LoVo (cell line): ENCODE data around the gene CACNG5.
"Not testable (repeated sequence)": the region's sequence is repeated elsewhere in the genome, so short reads cannot be mapped to it uniquely, and the experiment has no call there.

ENCODE experiments used
- DNase-seq: peaks from one replicate; pipeline ENCODE4 v3.0.0-alpha.2; 2016; ENCODE audit warnings: low spot score

Gene CACNG5

DNA sequence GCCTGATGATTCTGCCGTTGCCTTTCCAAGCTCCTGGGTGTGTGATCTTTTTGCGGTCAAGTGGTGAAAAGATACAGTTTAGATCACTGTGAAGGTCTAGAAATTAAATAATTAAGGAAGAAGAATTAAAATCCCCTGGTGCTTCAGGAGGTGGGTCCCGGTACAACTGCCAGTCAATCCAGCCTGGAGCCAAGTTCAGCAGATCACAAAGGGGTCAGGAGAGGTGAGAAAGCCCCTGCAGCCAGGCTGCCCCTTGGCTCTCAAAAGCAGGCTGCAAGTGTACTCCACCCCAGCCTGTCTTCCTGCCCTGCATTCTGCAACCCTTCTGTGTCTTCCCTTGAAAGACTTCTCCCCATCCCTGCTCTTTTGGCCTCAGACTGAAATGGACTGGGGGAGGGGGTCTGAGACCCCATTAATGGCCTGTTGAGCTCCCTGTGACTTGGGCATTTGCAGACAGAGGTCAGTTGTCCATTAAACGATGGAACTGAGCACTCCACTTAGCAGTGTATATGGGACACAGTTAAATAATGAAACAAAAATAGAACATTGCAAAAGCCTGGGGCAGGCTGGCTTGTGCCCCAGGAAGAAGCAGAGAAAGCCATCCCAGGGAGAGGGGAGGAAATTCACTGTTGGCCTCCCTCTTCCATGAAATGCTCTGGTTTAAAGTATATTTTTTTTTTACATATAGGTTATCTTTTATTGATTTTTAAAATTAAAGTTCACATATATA, 15.1 kb downstream of the CACNG5 start:
- DNase-seq = no peak

DNA sequence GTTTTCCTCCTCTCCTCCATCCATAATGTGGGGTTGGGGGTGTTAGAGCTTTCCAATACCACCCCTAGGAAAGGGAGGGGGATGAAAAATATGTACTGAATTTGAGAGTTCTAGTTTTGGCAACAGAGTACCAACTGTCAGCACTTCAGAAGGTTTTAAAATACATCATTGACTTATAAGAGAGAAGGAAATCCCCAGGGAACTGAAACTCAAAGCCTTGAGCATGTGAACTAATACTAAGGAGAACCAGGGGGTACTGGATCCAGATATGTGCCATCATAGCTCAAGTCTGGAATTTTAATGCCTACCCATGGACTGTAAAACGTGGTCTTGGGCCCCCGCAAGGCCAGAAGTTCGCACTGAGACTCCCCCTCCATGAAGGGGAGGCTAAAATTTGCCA, 15.8 kb downstream of the CACNG5 start:
- no peak for DNase-seq

DNA sequence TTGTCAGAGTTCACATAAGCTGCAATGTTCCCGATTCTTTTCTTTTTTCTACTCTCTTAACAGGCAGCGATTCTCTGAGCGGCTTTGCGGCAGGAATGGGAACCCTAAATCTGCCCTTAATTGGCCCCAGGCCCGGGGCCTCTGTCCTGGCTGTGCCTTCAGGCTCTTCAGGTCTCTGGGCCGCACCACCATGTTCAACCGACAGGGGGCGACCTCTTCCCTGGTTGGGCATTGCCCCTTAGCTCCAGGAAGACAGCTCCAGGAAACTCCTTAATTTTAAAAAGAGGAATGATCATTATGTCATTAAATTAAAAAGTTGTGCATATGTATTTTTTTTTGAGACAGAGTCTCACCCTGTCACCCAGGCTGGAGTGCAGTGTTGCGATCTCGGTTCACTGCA, 20.3 kb downstream of the CACNG5 start:
- no peak for DNase-seq

DNA sequence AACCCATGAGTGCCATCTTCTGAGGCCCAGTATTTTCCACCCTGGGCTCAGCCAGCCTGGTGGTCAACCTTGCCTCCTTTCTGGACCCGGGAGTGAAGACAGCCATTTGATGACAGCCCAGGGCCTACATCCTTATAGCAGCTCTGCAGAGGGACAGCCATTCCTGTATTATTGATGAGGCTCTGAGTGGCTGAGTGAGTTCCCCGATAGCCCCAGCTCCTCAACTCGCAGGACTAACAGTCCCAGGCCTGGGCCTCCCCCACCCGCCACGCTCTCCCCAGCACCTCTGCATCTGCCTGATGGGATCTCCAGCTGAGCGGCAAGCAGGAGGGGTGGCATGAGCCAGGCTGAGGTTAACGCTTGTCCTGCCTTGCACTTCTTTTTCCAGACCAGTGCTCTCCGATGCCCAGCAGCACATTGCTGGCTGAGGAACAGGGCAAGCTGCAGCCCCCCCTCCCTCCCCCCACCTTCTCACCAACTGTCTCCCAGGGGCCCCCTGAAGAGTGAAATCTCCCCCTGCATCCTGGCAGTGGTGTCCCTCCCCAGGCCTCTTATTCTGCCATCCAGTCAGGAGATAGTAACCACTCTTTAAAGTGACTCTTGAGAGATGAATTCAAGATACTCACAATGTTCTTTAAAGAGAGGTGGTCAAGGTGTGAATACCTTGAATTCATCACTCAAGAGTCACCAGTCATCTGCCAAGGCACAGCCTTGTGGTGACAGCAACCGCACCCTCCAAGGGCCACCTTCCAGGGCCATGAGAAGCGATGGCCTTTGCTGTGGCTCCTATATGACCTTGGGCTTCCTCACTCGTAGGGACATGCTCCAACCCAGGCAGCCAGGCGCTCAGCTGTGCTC, 23.5 kb downstream of the CACNG5 start:
- DNase-seq = peak; percentile 17

DNA sequence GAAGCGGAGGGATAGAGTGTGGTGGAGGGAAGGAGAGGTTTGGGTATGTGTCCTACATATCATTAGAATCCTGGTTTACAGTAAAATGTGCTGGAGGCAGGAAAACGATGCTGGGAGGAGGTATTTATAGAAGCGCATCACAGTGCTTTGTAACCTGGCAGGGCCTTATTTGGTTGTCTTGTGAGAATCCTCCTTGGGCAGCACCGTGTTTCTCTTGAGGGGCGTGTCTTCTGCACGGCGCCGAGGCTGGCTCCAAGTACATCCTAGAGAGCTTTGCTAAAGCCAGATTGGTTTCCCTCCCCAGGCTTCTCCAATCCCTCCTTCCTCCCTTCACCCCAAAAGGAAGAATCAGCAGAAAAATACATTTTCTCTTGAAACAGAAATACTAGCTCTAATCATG, 24.4 kb downstream of the CACNG5 start:
- DNase-seq = no peak

DNA sequence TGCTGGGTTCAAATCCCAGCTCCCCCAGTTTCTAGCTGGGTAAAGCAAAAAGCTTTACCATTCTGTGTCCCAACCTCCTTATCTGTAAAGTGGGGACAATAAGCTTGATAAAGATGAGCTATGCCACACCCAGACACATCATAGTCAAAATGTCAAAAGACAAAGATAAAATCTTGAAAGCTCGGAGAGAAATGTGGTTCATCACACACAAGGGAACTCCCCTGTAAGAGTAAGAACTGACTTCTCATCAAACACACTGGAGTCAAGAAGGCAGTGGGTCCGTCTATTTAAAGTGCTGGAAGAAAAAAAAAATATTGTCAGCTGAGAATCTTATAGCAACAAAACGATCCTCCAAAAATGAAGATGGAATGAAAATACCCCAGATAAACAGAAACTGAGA, 25.3 kb downstream of the CACNG5 start:
- DNase-seq = no peak

DNA sequence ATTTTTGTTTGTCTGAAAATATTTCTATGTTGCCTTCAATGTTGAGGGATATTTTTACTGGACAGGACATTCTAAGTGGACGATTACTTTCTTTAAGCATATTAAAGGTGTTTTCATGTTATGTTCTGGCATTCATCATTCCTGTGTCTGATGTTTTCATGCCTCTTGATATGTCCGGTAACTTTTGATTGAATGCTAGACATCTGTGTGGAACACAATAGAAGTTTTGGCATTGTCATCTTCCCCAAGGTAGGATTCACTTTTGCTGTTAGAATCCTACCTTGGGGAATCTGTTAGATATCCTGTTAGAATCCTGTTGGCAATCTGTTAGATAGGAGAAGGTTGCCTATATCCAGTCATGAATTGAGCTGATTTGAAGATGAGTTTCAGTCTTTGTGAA, 28.9 kb downstream of the CACNG5 start:
- no peak for DNase-seq

DNA sequence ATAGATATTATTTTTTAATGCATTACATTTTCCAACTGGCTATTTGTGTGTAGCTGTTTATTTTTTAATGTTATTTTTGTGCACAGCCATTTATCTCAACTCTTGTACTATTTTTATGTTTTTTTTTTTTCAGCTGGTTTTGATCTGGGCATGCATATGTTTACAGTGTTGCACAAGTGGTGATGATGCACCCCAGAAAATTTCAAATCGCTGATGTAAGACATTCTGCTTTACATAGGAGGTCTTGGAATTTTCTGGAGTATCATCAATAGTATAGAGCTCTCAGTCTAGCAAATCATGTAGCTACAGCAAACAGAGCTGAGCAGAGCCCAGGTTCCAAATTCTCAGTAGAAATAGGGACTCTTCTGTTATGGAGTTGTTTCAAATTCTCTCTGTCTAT, 30.2 kb downstream of the CACNG5 start:
- DNase-seq = no peak

DNA sequence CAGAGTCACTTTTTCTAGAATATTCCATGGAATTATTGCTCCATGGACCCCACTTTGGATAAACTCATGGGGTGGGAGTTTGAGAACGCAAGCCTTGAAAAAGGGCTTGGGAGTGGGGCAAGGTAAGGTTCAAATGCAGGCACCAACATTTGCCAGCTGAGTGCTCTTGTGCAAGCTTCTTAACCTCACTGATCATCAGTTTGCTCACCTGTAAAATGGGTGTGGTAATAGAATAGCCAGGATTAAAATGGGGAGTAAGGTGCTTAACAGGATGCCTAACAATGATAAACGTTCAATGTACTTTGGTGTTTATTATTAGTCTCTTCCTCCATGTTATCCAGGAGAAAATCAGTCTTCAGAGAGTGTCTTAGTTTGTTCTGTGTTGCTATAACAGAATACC, 39.0 kb downstream of the CACNG5 start:
- no peak for DNase-seq

DNA sequence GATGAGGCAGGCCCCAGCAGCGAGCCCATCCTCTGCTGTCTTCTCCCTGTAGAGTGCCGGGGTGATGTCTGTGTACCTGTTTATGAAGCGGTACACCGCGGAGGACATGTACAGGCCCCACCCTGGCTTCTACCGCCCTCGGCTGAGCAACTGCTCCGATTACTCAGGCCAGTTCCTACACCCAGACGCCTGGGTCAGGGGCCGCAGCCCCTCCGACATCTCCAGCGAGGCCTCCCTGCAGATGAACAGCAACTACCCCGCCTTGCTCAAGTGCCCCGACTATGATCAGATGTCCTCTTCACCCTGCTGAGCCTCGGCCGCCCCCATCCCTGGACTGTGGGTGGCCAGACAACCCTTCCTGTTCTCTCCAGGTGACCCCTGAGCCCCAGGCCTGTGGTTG, 50.0 kb downstream of the CACNG5 start:
- no peak for DNase-seq

DNA sequence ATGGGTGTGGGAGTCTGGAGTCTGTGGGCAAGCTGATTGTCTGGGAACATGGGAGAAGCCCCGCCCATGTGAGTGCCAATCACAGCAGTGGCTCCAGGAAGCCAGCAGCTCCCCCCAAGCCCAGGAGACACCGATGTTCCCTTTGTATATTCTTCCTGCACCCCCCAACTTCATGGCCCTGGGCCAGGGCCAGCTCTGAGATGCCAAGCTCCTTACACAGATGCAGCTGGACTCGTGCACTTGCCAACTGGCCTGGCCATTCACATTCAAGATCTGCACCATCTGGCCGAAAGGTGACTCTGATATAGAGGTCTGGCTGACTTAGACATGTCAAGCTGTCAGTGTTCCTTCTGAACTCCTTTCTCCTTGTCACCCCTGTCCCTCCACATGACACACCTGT, 50.5 kb downstream of the CACNG5 start:
- DNase-seq = no peak

DNA sequence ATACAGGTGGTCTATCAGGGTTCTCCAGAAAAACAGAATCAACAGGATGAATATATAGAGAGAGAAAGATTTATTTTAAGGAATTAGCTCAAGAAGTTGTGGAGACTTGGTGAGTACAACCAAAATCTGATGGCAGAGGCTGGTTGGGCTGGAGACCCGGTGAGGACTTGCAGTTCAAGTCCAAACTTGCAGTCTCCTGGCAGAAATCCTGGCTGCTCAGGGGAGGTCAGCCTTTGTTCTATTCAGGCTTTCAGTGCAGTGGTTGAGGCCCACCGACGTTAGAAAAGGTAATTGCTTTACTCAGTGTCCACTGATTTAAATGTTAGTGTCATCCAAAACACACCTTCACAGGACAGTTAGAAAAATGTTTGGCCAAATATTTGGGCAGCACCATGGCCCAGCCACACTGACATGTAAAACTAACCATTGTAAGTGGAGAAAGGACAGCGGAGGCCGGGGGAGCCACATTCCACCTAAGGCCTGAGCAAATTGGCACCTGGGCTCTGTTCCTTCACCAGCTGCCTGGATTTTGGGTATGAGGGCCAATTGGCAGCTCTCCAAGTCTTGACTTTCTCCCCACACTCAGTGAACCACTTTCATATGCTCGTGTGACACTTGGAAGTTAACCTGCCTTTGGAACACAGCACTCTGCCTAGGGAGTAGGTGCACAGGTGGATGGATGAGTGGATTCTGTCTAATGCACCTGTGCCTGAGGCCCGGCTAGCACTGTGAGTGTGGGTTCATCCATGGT, 54.7 kb downstream of the CACNG5 start:
- no peak for DNase-seq

DNA sequence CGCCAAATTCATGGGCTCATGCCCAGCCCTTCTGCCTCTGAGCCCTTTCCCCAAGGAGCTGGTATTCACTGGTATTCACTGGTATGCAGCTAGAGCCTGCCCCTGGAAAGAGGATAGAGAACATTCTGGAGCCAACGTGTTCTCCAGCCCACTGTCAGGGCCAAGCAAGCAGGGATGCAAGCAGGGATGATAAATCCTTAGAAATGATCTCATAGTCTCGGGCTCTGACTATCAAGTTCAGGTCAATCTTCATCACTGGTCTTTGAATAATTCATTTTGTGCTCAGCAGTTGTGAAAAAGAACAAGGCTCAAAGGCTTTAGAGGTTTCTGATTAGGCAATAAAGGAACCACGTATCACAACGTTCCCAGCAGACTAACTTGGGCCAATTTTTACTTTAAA, 57.3 kb downstream of the CACNG5 start:
- DNase-seq = no peak

DNA sequence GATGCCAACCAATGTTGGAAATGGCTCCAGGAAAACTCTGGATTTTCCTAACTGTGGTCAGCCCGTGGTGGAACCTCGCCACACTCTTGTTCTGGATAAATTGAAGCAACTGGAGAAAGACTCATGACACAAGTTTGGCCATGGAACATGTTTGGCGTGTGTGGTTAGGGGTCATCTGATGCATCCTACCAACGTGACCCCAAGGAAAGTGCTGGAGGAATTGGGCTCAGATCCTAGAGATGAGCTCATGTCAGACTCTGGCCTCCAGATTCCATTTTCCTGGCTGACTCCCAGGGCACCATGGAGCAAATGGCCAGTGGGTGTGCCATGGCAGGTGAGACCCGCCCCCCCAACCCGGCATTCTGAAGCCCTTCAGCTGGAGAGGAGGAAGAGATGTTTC, 58.5 kb downstream of the CACNG5 start:
- no peak for DNase-seq

DNA sequence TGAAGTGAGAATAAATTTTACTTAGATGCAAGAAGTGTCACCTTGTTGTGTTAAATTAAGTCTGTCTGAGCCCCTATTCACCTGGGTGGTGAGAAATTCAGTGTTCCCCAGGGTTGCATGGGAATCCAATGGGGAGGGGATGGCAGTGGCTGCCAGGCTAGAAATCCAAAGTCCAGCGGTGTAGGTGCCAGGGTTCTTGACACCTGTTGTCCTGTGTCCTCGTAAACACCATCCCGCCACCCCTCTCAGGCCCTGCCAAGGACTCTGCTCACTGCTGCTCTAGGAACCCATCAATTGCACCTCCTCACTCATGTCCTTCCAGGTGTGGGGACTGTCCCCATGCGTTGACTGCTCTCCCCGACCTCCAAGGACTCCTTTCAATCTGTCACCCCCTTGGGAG, 58.9 kb downstream of the CACNG5 start:
- no peak for DNase-seq

DNA sequence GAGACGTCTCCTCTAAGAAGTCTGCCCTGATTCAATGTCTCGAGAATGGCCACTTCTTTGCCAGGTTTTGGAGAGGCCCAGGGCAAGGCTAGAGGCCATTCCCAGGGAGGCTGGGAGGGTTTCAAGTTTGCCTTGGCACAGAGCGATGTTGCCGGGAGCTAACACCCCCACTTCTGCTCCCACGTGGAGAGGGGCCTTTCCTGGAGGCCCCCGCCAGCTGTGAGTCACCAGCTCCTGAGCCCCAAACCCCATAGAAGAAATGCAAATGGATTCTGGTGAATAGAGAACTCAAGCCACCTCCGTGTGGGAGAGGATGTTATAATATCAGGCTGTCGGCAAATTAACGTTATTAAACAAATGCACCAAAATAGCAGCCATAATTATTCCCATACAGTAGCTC, 62.2 kb downstream of the CACNG5 start:
- DNase-seq = no peak

DNA sequence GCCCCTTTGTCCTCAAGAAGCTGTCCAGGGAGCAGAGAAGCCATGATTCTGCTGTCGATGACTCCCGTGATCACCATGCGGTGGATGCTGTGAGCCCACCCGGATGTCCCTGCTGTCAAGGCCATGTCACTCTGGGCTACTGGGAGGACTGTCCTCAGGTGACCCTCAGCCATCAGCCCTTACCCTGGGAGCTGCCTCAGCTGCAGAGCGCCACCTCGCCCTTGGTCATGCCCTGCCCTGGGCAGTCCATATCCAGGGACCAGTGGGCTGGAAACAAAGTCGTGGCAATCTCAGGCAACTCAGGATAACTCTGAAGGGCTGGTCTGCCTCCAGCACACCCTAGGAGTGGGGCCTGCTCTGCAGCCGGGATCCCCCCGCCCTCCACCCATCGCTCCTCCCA, 63.6 kb downstream of the CACNG5 start:
- no peak for DNase-seq

DNA sequence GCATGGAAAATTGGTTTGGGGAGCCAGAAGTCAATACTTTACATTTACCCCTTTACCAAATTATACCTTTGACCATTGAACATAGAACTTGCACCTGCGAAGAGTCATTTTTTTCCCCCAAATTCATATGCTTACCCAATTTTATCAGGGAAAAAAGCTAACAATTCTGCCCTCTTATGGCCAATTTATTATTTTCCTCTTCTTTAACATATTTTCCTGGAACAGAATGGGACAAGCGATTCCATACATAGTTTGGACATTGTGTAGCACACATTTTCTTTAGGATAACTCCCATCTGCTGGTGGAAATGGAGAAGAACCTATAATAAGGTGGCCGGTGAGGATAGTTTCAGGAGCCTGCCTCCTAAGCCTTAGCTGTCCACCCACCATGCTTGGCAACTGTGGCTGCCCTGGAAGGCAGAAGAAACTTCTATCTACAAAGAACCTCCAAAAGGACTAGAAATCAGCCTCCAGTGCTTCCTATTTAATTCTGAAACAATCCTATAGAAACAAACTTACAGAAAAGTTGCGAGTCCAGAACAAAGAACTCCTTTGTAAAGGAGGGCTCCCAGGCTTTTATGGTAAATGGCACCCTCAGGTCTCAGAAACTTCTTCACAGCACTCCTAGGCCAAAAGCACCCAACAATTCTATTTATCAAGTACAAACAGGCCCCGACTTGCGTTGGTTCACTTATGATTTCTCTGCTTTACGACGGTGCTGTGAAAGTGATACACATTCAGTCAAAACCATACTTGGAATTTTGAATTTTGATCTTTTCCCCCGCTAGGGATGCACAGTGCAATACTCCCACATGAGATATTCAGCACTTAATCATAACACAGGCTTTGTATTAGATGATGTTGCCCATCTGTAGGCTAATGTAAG, 65.5 kb downstream of the CACNG5 start:
- DNase-seq = no peak

DNA sequence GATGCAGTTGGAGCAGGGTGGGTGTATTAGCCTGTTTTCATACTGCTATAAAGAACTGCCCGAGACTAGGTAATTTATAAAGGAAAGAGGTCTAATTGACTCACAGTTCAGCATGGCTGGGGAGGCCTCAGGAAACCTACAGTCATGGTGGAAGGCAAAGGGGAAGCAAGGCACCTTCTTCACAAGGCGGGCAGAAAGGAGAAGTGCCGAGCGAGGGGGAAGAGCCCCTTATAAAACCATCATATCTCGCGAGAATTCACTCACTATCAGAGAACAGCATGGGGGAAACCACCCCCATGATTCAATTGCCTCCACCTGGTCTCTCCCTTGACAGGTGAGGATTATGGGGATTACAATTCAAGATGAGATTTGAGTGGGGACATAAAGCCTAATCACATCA, 68.4 kb downstream of the CACNG5 start:
- not testable (repeated sequence) for DNase-seq

DNA sequence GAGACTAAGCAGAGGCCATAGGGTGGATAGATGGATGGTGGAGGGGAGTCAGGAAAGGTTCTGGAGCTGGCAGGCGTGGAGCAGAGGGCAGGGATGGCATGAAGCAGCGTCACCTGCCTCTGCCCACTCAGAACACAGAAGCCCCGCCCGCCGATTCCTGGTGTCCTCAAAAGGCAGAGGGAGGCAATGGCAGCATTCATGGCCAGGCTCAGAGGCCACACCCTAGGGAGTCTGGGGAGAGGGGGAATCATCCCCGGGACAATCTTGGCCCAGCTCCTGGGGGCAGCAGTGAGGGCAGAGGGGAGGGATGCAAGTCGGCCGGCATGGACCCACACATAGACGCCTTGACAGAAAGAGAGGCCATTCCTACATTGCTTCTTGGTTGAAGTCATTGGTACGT, 68.9 kb downstream of the CACNG5 start:
- DNase-seq = no peak

DNA sequence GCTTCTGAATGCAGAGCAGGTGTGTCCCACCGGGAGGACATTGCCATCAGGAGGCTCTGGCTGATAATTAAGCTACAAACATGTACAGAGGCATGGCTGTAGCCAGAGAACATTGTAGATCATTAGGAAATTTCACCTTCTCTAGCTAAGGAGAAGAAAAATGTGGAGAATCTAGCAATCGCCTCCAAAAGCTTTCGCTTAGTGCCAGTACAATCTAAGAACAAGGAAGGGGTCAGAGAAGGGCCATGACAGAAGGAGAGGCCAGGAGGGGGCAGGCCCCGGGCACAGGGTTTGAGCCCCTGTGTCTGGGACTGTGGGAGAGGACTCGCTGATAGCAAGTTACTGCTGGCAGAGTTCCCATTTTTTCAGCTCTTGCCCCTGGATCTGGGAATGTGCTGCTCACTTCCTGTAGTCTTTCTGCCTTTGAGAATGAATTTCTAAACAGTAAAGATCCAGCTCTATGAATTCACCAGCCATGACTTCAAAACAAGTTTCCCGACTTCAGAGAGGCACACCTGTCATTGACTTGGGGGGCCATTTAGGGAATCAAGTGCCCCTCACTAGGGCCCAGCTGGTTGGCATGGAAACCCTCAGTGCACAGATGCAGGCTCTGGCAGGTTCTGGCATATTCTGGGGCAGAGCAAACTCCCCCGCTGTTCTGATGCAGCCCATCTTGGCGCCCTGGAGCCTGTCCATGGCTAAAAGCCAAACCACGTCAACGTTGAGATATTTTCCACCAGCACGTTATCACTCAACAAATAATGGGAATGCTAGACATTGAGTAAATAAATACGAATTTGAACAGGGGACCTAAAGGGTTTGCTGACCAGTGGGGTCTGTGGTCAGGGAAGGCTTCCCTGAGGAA, 70.1 kb downstream of the CACNG5 start:
- DNase-seq = no peak
